CD4-positive, alpha-beta T cell treated with Interleukin-6 at 100 ng/mL for 8 hours (primary cell): ENCODE data around the gene MPRIP.
"Not testable (repeated sequence)": the region's sequence is repeated elsewhere in the genome, so short reads cannot be mapped to it uniquely, and the experiment has no call there.

ENCODE experiments used
- DNase-seq: peaks from one replicate; pipeline ENCODE4 v3.0.0-alpha.2; 2020; ENCODE audit warnings: mixed read lengths, low spot score

Gene MPRIP

GRCh38 chr17:17144916-17145665, 102.8 kb downstream of the MPRIP start:
- no peak for DNase-seq

GRCh38 chr17:17146786-17147406, 104.6 kb downstream of the MPRIP start:
- DNase-seq: peak; percentile 20

- no peak for DNase-seq
Measured at GRCh38 chr17:17147821-17148220, 105.6 kb downstream of the MPRIP start.

GRCh38 chr17:17149520-17150447, 107.5 kb downstream of the MPRIP start:
- no peak for DNase-seq

GRCh38 chr17:17150448-17150800, 108.2 kb downstream of the MPRIP start:
- DNase-seq: no peak

- DNase-seq: no peak
Measured at GRCh38 chr17:17151055-17151454, 108.8 kb downstream of the MPRIP start.

GRCh38 chr17:17151541-17151940, 109.3 kb downstream of the MPRIP start:
- no peak for DNase-seq

- DNase-seq: peak; percentile 24
Measured at GRCh38 chr17:17151962-17152361, 109.7 kb downstream of the MPRIP start.

- no peak for DNase-seq
Measured at GRCh38 chr17:17152385-17152784, 110.1 kb downstream of the MPRIP start.

GRCh38 chr17:17153071-17153470, 110.8 kb downstream of the MPRIP start:
- DNase-seq: no peak

GRCh38 chr17:17153709-17154108, 111.5 kb downstream of the MPRIP start:
- DNase-seq: peak; percentile 19

GRCh38 chr17:17154556-17154955, 112.3 kb downstream of the MPRIP start:
- DNase-seq: no peak

- peak; percentile 15 for DNase-seq
Measured at GRCh38 chr17:17154981-17155380, 112.7 kb downstream of the MPRIP start.

- DNase-seq: peak; percentile 27
Measured at GRCh38 chr17:17155568-17155967, 113.3 kb downstream of the MPRIP start.

GRCh38 chr17:17156107-17156506, 113.8 kb downstream of the MPRIP start:
- no peak for DNase-seq

GRCh38 chr17:17156511-17156910, 114.3 kb downstream of the MPRIP start:
- no peak for DNase-seq

GRCh38 chr17:17157041-17157440, 114.8 kb downstream of the MPRIP start:
- no peak for DNase-seq

GRCh38 chr17:17158506-17158905, 116.2 kb downstream of the MPRIP start:
- DNase-seq: not testable (repeated sequence)

- DNase-seq: no peak
Measured at GRCh38 chr17:17159571-17159970, 117.3 kb downstream of the MPRIP start.

- no peak for DNase-seq
Measured at GRCh38 chr17:17161121-17161520, 118.9 kb downstream of the MPRIP start.

- DNase-seq: no peak
Measured at GRCh38 chr17:17161759-17162158, 119.5 kb downstream of the MPRIP start.

- DNase-seq: no peak
Measured at GRCh38 chr17:17164156-17164555, 121.9 kb downstream of the MPRIP start.

GRCh38 chr17:17164676-17165075, 122.4 kb downstream of the MPRIP start:
- no peak for DNase-seq
